NCI-H69 (cell line): ENCODE data around the gene HMBS.

Experiments
- DNase-seq: peaks from one replicate; lab custom pipeline; 2025; lab: John Stamatoyannopoulos, UW

Gene HMBS

GRCh38 chr11:119067371-119068222 lies 17.1 kb upstream of the HMBS start, which contains the start of gene VPS11:
Gene VPS11, plus strand, starts transcription at chr11:119067818. Its CDS starts 6 bp downstream, at chr11:119067824.
- DNase-seq, result peak; percentile 98

GRCh38 chr11:119077839-119078238 lies 6.8 kb upstream of the HMBS start:
- no peak for DNase-seq

GRCh38 chr11:119078675-119079420 lies 5.8 kb upstream of the HMBS start:
- no peak for DNase-seq

GRCh38 chr11:119081682-119082260 lies 2.9 kb upstream of the HMBS start:
- no peak for DNase-seq

- no peak for DNase-seq
These were observed 761 bp downstream of the HMBS start for GRCh38 chr11:119085437-119085847.

GRCh38 chr11:119087123-119087522 lies 2.4 kb downstream of the HMBS start:
- no peak for DNase-seq

- DNase-seq, result peak; percentile 18
These were observed 3.1 kb downstream of the HMBS start for GRCh38 chr11:119087747-119088241.

- DNase-seq, result no peak
These were observed 3.7 kb downstream of the HMBS start for GRCh38 chr11:119088406-119088805.

- DNase-seq, result no peak
These were observed 4.6 kb downstream of the HMBS start for GRCh38 chr11:119089319-119089718.

GRCh38 chr11:119091178-119091577 lies 6.5 kb downstream of the HMBS start:
- DNase-seq, result peak; percentile 42

- peak; percentile 40 for DNase-seq
These were observed 7.5 kb downstream of the HMBS start for GRCh38 chr11:119091966-119092879.

- peak; percentile 37 for DNase-seq
These were observed 8.5 kb downstream of the HMBS start for GRCh38 chr11:119092880-119093842.

GRCh38 chr11:119093942-119094815 lies 9.5 kb downstream of the HMBS start:
- DNase-seq, result peak; percentile 64

- no peak for DNase-seq
These were observed 10.1 kb downstream of the HMBS start for GRCh38 chr11:119094816-119095065.

- peak; percentile 100 for DNase-seq
These were observed 10.6 kb downstream of the HMBS start for GRCh38 chr11:119095066-119095880.

- no peak for DNase-seq
These were observed 15.0 kb downstream of the HMBS start for GRCh38 chr11:119099711-119100110.

GRCh38 chr11:119100246-119100970 lies 15.7 kb downstream of the HMBS start:
- peak; percentile 69 for DNase-seq
